H1 (cell line): ENCODE data around the gene PTDSS2. TPM values are rescaled to one million over a fixed set of nuclear protein-coding genes. Genes with fewer than 3 reads are reported as not detected.

Experiments
- CTCF ChIA-PET: fragments of 300-600 bp; sonication (Branson Sonifier 250); formaldehyde crosslinking; loops from one replicate; lab custom pipeline; 2021; ENCODE audit not compliant: partially characterized antibody; lab: Charles Lee
- POLR2A ChIA-PET: fragments of 300-600 bp; sonication (Branson Sonifier 250); formaldehyde crosslinking; loops from one replicate; lab custom pipeline; 2021; ENCODE audit warnings: inconsistent platforms; ENCODE audit not compliant: partially characterized antibody; lab: Charles Lee
- DNase-seq, 2 experiments: peaks; one replicate each; pipeline versions ENCODE4 v3.0.0 to v3.0.0-alpha.2; 2010 to 2022; ENCODE audit warnings: low spot score in 2 of 2, low read depth in 1 of 2, mixed read lengths in 1 of 2
- FAIRE-seq: peaks from 2 replicates; lab custom pipeline; 2011; peaks lifted over from hg19 to GRCh38; lab: Jason Lieb, UNC
- H2AFZ ChIP-seq: 2 replicates; pipeline ENCODE4 v1.8.1; 2012; ENCODE audit warnings: low read length, inconsistent platforms
- H2AK5ac ChIP-seq: 2 replicates; pipeline ENCODE4 v1.6.1; 2013; ENCODE audit warnings: low read depth, low read length
- H2BK120ac ChIP-seq: replicated peaks from 2 replicates; pipeline ENCODE3; 2013; ENCODE audit warnings: low read depth, low read length, inconsistent platforms
- H2BK12ac ChIP-seq: 2 replicates; pipeline ENCODE4 v1.6.1; 2013; ENCODE audit warnings: low read depth, low read length
- H2BK15ac ChIP-seq: 2 replicates; pipeline ENCODE4 v1.6.1; 2013; ENCODE audit warnings: low read length
- H2BK20ac ChIP-seq: 2 replicates; pipeline ENCODE4 v1.6.1; 2013; ENCODE audit warnings: low read length
- H2BK5ac ChIP-seq: 2 replicates; pipeline ENCODE4 v1.6.1; 2013; ENCODE audit warnings: low read depth, low read length
- H3K14ac ChIP-seq: 2 replicates; pipeline ENCODE4 v1.6.1; 2013; ENCODE audit warnings: inconsistent platforms; ENCODE audit not compliant: insufficient read length
- H3K18ac ChIP-seq: 2 replicates; pipeline ENCODE4 v1.6.1; 2013; ENCODE audit warnings: low read length; ENCODE audit errors: extremely low read depth
- H3K23ac ChIP-seq: 2 replicates; pipeline ENCODE4 v1.6.1; 2013; ENCODE audit warnings: inconsistent platforms; ENCODE audit not compliant: insufficient read length
- H3K23me2 ChIP-seq: 2 replicates; pipeline ENCODE4 v1.6.1; 2013; ENCODE audit warnings: low read depth, low read length
- H3K27ac ChIP-seq: 2 replicates; pipeline ENCODE4 v1.6.1; 2011; ENCODE audit warnings: low read depth, low read length, inconsistent platforms
- H3K27me3 ChIP-seq, 4 experiments: replicated peaks in 1 of 4; 1 replicate in 1 of 4; 2 replicates in 3 of 4; pipeline versions ENCODE4 v1.6.1 to v1.8.1; 2011 to 2013; ENCODE audit warnings: low read length in 3 of 4, mild to moderate bottlenecking in 3 of 4, inconsistent platforms in 2 of 4, mixed read lengths in 2 of 4, moderate library complexity in 1 of 4; ENCODE audit not compliant: control insufficient read depth in 3 of 4, insufficient read depth in 3 of 4; ENCODE audit errors: extremely low read depth in 1 of 4
- H3K36me3 ChIP-seq, 4 experiments: 2 replicates each; pipeline versions ENCODE4 v1.6.1 to v1.8.1; 2011 to 2013; ENCODE audit warnings: mild to moderate bottlenecking in 4 of 4, low read length in 3 of 4, moderate library complexity in 2 of 4, control low read depth in 1 of 4, inconsistent platforms in 1 of 4; ENCODE audit not compliant: insufficient read depth in 4 of 4, control insufficient read depth in 2 of 4
- H3K4ac ChIP-seq: replicated peaks from 2 replicates; pipeline ENCODE3; 2013; ENCODE audit warnings: low read length, low read depth, mixed read lengths, inconsistent platforms; ENCODE audit not compliant: insufficient read length
- H3K4me1 ChIP-seq, 4 experiments: replicated peaks in 1 of 4; 1 replicate in 1 of 4; 2 replicates in 3 of 4; pipeline versions ENCODE4 v1.6.1 to v1.8.1; 2011 to 2013; ENCODE audit warnings: low read length in 3 of 4, inconsistent platforms in 2 of 4, mixed read lengths in 1 of 4; ENCODE audit not compliant: insufficient read depth in 4 of 4, control insufficient read depth in 3 of 4
- H3K4me2 ChIP-seq, 2 experiments: 2 replicates each; pipeline versions ENCODE4 v1.6.1 to v1.8.1; 2011 to 2013; ENCODE audit warnings: low read depth in 2 of 2, low read length in 2 of 2, control low read depth in 1 of 2, inconsistent platforms in 1 of 2, mild to moderate bottlenecking in 1 of 2; ENCODE audit not compliant: insufficient read depth in 1 of 2
- H3K4me3 ChIP-seq, 4 experiments: fragments of 200-600, 300-600 bp in 1 of 4; sonication (generic), shearing (Covaris generic), sonication (Bioruptor Twin) in 1 of 4; 2 replicates each; pipeline versions ENCODE4 v1.5.1 to v1.8.1; 2011 to 2016; ENCODE audit warnings: low read length in 4 of 4, low read depth in 3 of 4, control low read depth in 2 of 4, inconsistent platforms in 2 of 4, mild to moderate bottlenecking in 2 of 4, mixed read lengths in 1 of 4, moderate library complexity in 1 of 4; ENCODE audit not compliant: insufficient read depth in 2 of 4; ENCODE audit errors: extremely low read depth in 1 of 4
- H3K56ac ChIP-seq: replicated peaks from 2 replicates; pipeline ENCODE3; 2013; ENCODE audit warnings: low read depth, mild to moderate bottlenecking, mixed read lengths, low read length, inconsistent platforms; ENCODE audit not compliant: insufficient read length
- H3K79me1 ChIP-seq: 2 replicates; pipeline ENCODE4 v1.6.1; 2013; ENCODE audit warnings: low read depth, low read length, control low read depth
- H3K79me2 ChIP-seq, 2 experiments: 2 replicates each; pipeline versions ENCODE4 v1.6.1 to v1.8.1; 2012 to 2013; ENCODE audit warnings: low read length in 2 of 2, mild to moderate bottlenecking in 2 of 2, inconsistent platforms in 1 of 2; ENCODE audit not compliant: insufficient read depth in 2 of 2, control insufficient read depth in 1 of 2
- H3K9ac ChIP-seq, 4 experiments: replicated peaks in 1 of 4; 1 replicate in 1 of 4; 2 replicates in 3 of 4; pipeline versions ENCODE4 v1.6.1 to v1.8.1; 2011 to 2013; ENCODE audit warnings: low read depth in 3 of 4, low read length in 3 of 4, control low read depth in 2 of 4, mild to moderate bottlenecking in 2 of 4, moderate library complexity in 2 of 4, inconsistent platforms in 1 of 4; ENCODE audit errors: extremely low read depth in 1 of 4
- H3K9me3 ChIP-seq, 2 experiments: 2 replicates each; pipeline versions ENCODE4 v1.6.1 to v1.8.1; 2012 to 2013; ENCODE audit warnings: mild to moderate bottlenecking in 2 of 2, moderate library complexity in 2 of 2, control low read depth in 1 of 2, inconsistent platforms in 1 of 2, low read depth in 1 of 2, low read length in 1 of 2, mixed read lengths in 1 of 2; ENCODE audit not compliant: insufficient read depth in 2 of 2
- H4K20me1 ChIP-seq, 2 experiments: replicated peaks in 1 of 2; 2 replicates each; pipeline versions ENCODE3 to v1.8.1; 2011 to 2013; ENCODE audit warnings: inconsistent platforms in 2 of 2, low read length in 2 of 2, mild to moderate bottlenecking in 1 of 2; ENCODE audit not compliant: insufficient read depth in 2 of 2, control insufficient read depth in 1 of 2
- H4K5ac ChIP-seq: 2 replicates; pipeline ENCODE4 v1.6.1; 2013; ENCODE audit warnings: low read length, low read depth, mixed read lengths, inconsistent platforms; ENCODE audit not compliant: insufficient read length
- H4K8ac ChIP-seq: 2 replicates; pipeline ENCODE4 v1.8.0; 2013; ENCODE audit warnings: mild to moderate bottlenecking, moderate library complexity, low read length, inconsistent platforms; ENCODE audit not compliant: insufficient read depth; ENCODE audit errors: extremely low read depth
- H4K91ac ChIP-seq: replicated peaks from 2 replicates; pipeline ENCODE3; 2013; ENCODE audit warnings: low read length, mixed read lengths, inconsistent platforms; ENCODE audit not compliant: insufficient read length
- BACH1 ChIP-seq: IDR thresholded peaks from 2 replicates; pipeline ENCODE4 v1.6.1; 2012; ENCODE audit warnings: low read length, improper control_type of control experiment
- GABPA ChIP-seq: IDR thresholded peaks from 2 replicates; pipeline ENCODE4 v1.6.1; 2011; ENCODE audit warnings: mild to moderate bottlenecking, low read length, moderate library complexity, borderline replicate concordance; ENCODE audit not compliant: insufficient read depth
- MAFK ChIP-seq: IDR thresholded peaks from 2 replicates; pipeline ENCODE4 v1.6.1; 2012; ENCODE audit warnings: low read depth, mild to moderate bottlenecking, improper control_type of control experiment, low read length
- SAP30 ChIP-seq: fragments of 300-600 bp; sonication (generic); IDR thresholded peaks from 2 replicates; pipeline ENCODE4 v1.7.1; 2012; ENCODE audit warnings: low read length, moderate library complexity, mild to moderate bottlenecking, inconsistent platforms; ENCODE audit not compliant: insufficient read depth, insufficient replicate concordance
- TAF1 ChIP-seq: IDR thresholded peaks from 2 replicates; pipeline ENCODE4 v1.6.1; 2011; ENCODE audit warnings: mild to moderate bottlenecking, low read depth, low read length
- WGBS, 2 experiments: shearing (Covaris generic) in 1 of 2; methylation state at CpG; one replicate each; pipeline versions ENCODE4 v1.1.6 to v1.1.7; 2013 to 2015; ENCODE audit warnings: low lambda C conversion rate in 2 of 2, mixed read lengths in 2 of 2, inconsistent platforms in 1 of 2, low coverage in 1 of 2, missing lambda C conversion rate in 1 of 2; ENCODE audit not compliant: insufficient replicate concordance in 2 of 2, insufficient coverage in 1 of 2, insufficient read length in 1 of 2; ENCODE audit errors: extremely low coverage in 1 of 2, missing lambda C conversion rate in 1 of 2; 5-methylcytosine and 5-hydroxymethylcytosine counted together
- polyA plus RNA-seq, 7 experiments: library from polyadenylated mRNA; depleted of rRNA in 3 of 7; stranded (reverse) in 5 of 7; unstranded in 2 of 7; fragments of >200 nt in 5 of 7; fragments of 200-250 nt in 2 of 7; gene quantifications; 1 replicate in 5 of 7; 2 replicates in 1 of 7; 4 replicates in 1 of 7; pipeline versions ENCODE4 v1.2.1 to v1.2.3, GENCODE V29; 2011 to 2013; ENCODE audit warnings: missing spikeins in 2 of 7, mixed read lengths in 2 of 7
- total RNA-seq: library from RNA; stranded (reverse); fragmentation: NEBNext Ultra II Directional; extraction: Animal tissue kit (Norgen Biotek cat#: 25700); gene quantifications from 2 replicates; pipeline ENCODE4 v1.2.1, GENCODE V29; 2021

Gene PTDSS2
- total and polyA plus RNA-seq, 2 of the 8 experiments (the other 6 are each of a cell fraction or from before 2014, with no cell fraction given) = 48.7 to 68.2 TPM

DNA sequence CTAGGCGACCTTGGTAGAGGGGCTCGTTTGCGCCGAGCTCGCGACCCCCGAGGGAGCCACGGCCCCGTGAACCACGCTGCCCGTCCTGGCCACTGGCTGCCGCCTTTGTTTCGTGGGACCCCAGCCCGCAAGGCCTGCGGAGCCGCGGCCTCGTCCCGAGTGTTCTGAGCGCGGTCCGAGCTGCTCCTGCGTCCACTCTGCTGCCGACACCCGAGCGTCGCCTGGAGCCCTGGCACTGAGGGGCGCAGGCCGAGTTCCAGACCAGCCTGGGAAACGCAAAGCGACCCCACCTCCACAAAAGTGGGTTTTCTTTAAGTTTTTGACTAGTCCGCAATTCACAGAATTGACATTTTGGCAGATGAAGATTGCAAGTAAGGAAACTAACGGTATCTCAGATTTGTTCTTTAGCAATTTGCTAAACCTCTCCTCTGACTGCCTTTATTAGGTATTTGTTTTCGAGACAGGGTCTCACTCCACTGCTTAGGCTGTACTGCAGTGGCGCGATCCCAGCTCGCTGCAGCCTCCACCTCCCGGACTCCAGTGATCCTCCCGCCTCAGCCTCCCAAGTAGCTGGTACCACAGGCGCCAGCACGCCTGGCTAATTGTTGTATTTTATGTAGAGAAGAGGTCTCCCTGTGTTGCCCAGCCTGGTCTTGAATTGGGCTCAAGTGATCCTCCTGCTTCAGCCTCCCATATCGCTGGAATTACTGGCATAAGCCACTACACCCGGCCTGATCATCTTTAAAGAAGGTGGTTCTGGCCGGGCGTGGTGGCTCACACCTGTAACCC, 57.8 kb downstream of the PTDSS2 start:
- Histone ChIP-seq H3K4me1 (peaks cover 0 to 9% (median 2%) of the 10 kb centered on the region in 4 experiments; a peak in 3 of 7 replicates), H4K91ac (no peak overlapping the region), H3K56ac (no peak overlapping the region), H4K5ac (no peak overlapping the region), H3K9ac (peak overlapping the region in 3 of 4 experiments; percentile 34 to 50 (median 38); a peak in 5 of 7 replicates), H3K4me3 (peak overlapping the region; percentile 48 to 96 (median 70)), H3K4me2 (peak overlapping the region; percentile 54 to 85), H2BK20ac (no peak overlapping the region), H2AK5ac (no peak overlapping the region), H4K8ac (peak overlapping the region; percentile 71), H2AFZ (no peak overlapping the region), H2BK15ac (no peak overlapping the region), H2BK120ac (peak overlapping the region; percentile 64), H3K27ac (no peak overlapping the region), H3K36me3 (no peaks in the 10 kb centered on the region; a peak in 1 of 8 replicates), H3K23me2 (peaks cover 8% of the 10 kb centered on the region), H4K20me1 (peaks cover 0 to 6% of the 10 kb centered on the region in 2 experiments), H3K27me3 (no peaks in the 10 kb centered on the region), H3K79me1 (peaks cover 2% of the 10 kb centered on the region; the same call in 1 of the 2 replicates), H2BK12ac (no peak overlapping the region), H3K23ac (no peak overlapping the region), H3K79me2 (peaks cover 0 to 14% of the 10 kb centered on the region in 2 experiments; a peak in 1 of 4 replicates), H3K4ac (no peak overlapping the region), H3K14ac (no peak overlapping the region), H2BK5ac (no peak overlapping the region), H3K18ac (peak overlapping the region; percentile 60; the same call in 1 of the 2 replicates), H3K9me3 (no peaks in the 10 kb centered on the region)
- 42% methylated on average over 43 of the region's 45 CpGs; no CpG with 5 or more reads in 1 of the 2 experiments for WGBS, 2 experiments
- ChIA-PET CTCF (interaction anchor here (0.5 to 0.6 kb wide), 2 partner anchors 131 to 1300 kb away, joined by 3 read pairs; no protein-coding TSS in a partner anchor), POLR2A (interaction anchor here (0.7 to 7.1 kb wide), 5 partner anchors 14 to 125 kb away, joined by 3 to 41 read pairs (median 8); partner anchors contain the start of gene LRRC56)
- DNase-seq (no peak), FAIRE-seq (no peak)
- TF ChIP-seq MAFK (no peak), BACH1 (no peak; the same call in 1 of the 2 replicates), SAP30 (no peak), TAF1 (peak; percentile 35; the same call in 1 of the 2 replicates), GABPA (peak; percentile 62; the same call in 1 of the 2 replicates)
